Stimulated activated CD4-positive, alpha-beta T cell treated with anti-CD3 and anti-CD28 coated beads, Interleukin-15, amount 100 ng/mL, for 48 hours (primary cell): ENCODE measurements around the gene IKBIP.
"Not testable (repeated sequence)": the region's sequence is repeated elsewhere in the genome, so short reads cannot be mapped to it uniquely, and the experiment has no call there.

Source experiments
- DNase-seq, 2 donors: peaks; one replicate each; pipeline ENCODE4 v3.0.0-alpha.2; 2020; ENCODE audit warnings: low read depth in 2 of 2

The IKBIP gene

GRCh38 chr12:98576795-98577194 lies 67.8 kb downstream of the IKBIP start:
- DNase-seq = not testable (repeated sequence)

- DNase-seq = no peak
Measured at GRCh38 chr12:98575013-98575412, 69.6 kb downstream of the IKBIP start.
